Activated CD4-positive, alpha-beta memory T cell treated with anti-CD3 and anti-CD28 coated beads for 36 hours (primary cell): ENCODE data around the gene TCF19. TPM values are rescaled to one million over a fixed set of nuclear protein-coding genes. Genes with fewer than 3 reads are reported as not detected.
"Not testable (repeated sequence)": the region's sequence is repeated elsewhere in the genome, so short reads cannot be mapped to it uniquely, and the experiment has no call there.

ENCODE experiments used
- CTCF ChIA-PET: fragments of 350-600 bp; sonication (Branson Sonifier 250); formaldehyde crosslinking; loops from one replicate; lab custom pipeline; 2021; ENCODE audit warnings: antibody characterized with exemption, inconsistent platforms; lab: Charles Lee
- POLR2A ChIA-PET: fragments of 350-600 bp; sonication (Branson Sonifier 250); formaldehyde crosslinking; loops from one replicate; lab custom pipeline; 2021; ENCODE audit warnings: antibody characterized with exemption; lab: Charles Lee
- DNase-seq: peaks from one replicate; pipeline ENCODE4 v3.0.0-alpha.2; 2020
- H3K27ac Mint-ChIP-seq: one replicate; pipeline ENCODE4 v1.8.0; 2021; ENCODE audit warnings: mixed read lengths
- H3K27me3 Mint-ChIP-seq: one replicate; pipeline ENCODE4 v1.8.0; 2021; ENCODE audit warnings: mixed read lengths
- H3K36me3 Mint-ChIP-seq: one replicate; pipeline ENCODE4 v1.8.0; 2021; ENCODE audit warnings: mixed read lengths
- H3K4me1 Mint-ChIP-seq: one replicate; pipeline ENCODE4 v1.8.0; 2021; ENCODE audit warnings: low read depth, mixed read lengths
- H3K4me3 Mint-ChIP-seq: one replicate; pipeline ENCODE4 v1.8.0; 2021; ENCODE audit warnings: mild to moderate bottlenecking, mixed read lengths
- H3K9me3 Mint-ChIP-seq: one replicate; pipeline ENCODE4 v1.8.0; 2021; ENCODE audit warnings: mixed read lengths
- intact Hi-C: fragments of 100-400 bp; cut with micrococcal nuclease; formaldehyde crosslinking; loops from one replicate; pipeline ENCODE4 v1.15.1; 2023
- total RNA-seq, 2 experiments: library from RNA; stranded (reverse); gene quantifications; one replicate each; pipeline ENCODE4 v1.2.3, GENCODE V29; 2021

TCF19 gene
- total RNA-seq, 2 experiments from 2014 or later = 93.0 to 93.1 TPM

GRCh38 chr6:31192431-31193105 is 34.2 kb downstream of the TCF19 start:
- POLR2A ChIA-PET = interaction anchor here (0.6 to 0.7 kb wide), 2 partner anchors 17 to 53 kb away, joined by 3 read pairs; partner anchors contain the start of gene PSORS1C2

GRCh38 chr6:31193206-31193605 is 34.8 kb downstream of the TCF19 start:
- intact Hi-C loops = no loop called here

More at GRCh38 chr6:31192431-31193105, 34.2 kb downstream of the TCF19 start:
- intact Hi-C loops = loop anchor here (1.0 kb wide), 1 partner anchor 55 kb away; no protein-coding TSS in a partner anchor
- CTCF ChIA-PET = interaction anchor here (0.7 to 7.7 kb wide), 15 partner anchors 8 to 277 kb away, joined by 3 to 161 read pairs (median 4); partner anchors contain the start of genes PSORS1C2 and TCF19
- not testable (repeated sequence) for H3K27me3 Mint-ChIP-seq, H3K27ac Mint-ChIP-seq, H3K36me3 Mint-ChIP-seq, H3K4me3 Mint-ChIP-seq, H3K9me3 Mint-ChIP-seq
- H3K4me1 Mint-ChIP-seq = peaks cover 23% of the 10 kb centered on the region
- DNase-seq = peak; percentile 79

GRCh38 chr6:31194061-31194834 is 35.9 kb downstream of the TCF19 start:
- Mint-ChIP-seq H3K36me3 (peaks cover 8% of the 10 kb centered on the region), H3K27me3 (no peaks in the 10 kb centered on the region), H3K27ac (peak overlapping the region; percentile 21), H3K4me3 (no peak overlapping the region), H3K9me3 (no peaks in the 10 kb centered on the region), H3K4me1 (peaks cover 28% of the 10 kb centered on the region)
- intact Hi-C loops = no loop called here
- DNase-seq = no peak
- POLR2A ChIA-PET = no interaction called here
- CTCF ChIA-PET = interaction anchor here (0.7 to 7.7 kb wide), 8 partner anchors 50 to 173 kb away, joined by 3 to 161 read pairs (median 3); partner anchors contain the start of gene PSORS1C2

More at GRCh38 chr6:31193206-31193605, 34.8 kb downstream of the TCF19 start:
- peaks cover 4% of the 10 kb centered on the region for H3K36me3 Mint-ChIP-seq
- H3K27me3 Mint-ChIP-seq = no peaks in the 10 kb centered on the region
- H3K9me3 Mint-ChIP-seq = no peaks in the 10 kb centered on the region
- ChIA-PET POLR2A (no interaction called here), CTCF (interaction anchor here (0.8 to 7.7 kb wide), 10 partner anchors 9 to 174 kb away, joined by 3 to 161 read pairs (median 12); partner anchors contain the start of genes PSORS1C2 and TCF19)
- H3K27ac Mint-ChIP-seq = no peak overlapping the region
- H3K4me3 Mint-ChIP-seq = no peak overlapping the region
- no peak for DNase-seq
- H3K4me1 Mint-ChIP-seq = peaks cover 23% of the 10 kb centered on the region

- intact Hi-C loops, H3K9me3 Mint-ChIP-seq, H3K4me3 Mint-ChIP-seq, H3K27me3 Mint-ChIP-seq, DNase-seq: not testable (repeated sequence)
- Mint-ChIP-seq H3K4me1 (peaks cover 37% of the 10 kb centered on the region), H3K27ac (peak overlapping the region; percentile 83), H3K36me3 (peaks cover 17% of the 10 kb centered on the region)
- ChIA-PET CTCF (interaction anchor here (1.0 to 7.7 kb wide), 9 partner anchors 57 to 202 kb away, joined by 4 to 161 read pairs (median 6); partner anchors contain the start of gene PSORS1C2), POLR2A (interaction anchor here (3.1 kb wide), 1 partner anchor 172 kb away, joined by 31 read pairs; no protein-coding TSS in a partner anchor)
Observed at GRCh38 chr6:31195308-31195979, 37.1 kb downstream of the TCF19 start.

- DNase-seq = peak; percentile 51
- H3K9me3 Mint-ChIP-seq, H3K27me3 Mint-ChIP-seq: not testable (repeated sequence)
- ChIA-PET CTCF (interaction anchor here (0.6 to 7.7 kb wide), 21 partner anchors 11 to 1732 kb away, joined by 3 to 161 read pairs (median 5); partner anchors contain the start of genes PSORS1C2, TCF19 and VARS2), POLR2A (interaction anchor here (0.8 to 3.1 kb wide), 9 partner anchors 14 to 174 kb away, joined by 3 to 31 read pairs (median 4); no protein-coding TSS in a partner anchor)
- Mint-ChIP-seq H3K36me3 (peaks cover 24% of the 10 kb centered on the region), H3K4me1 (peaks cover 42% of the 10 kb centered on the region), H3K4me3 (peak overlapping the region; percentile 89), H3K27ac (peak overlapping the region; percentile 83)
- intact Hi-C loops = loop anchor here (1.0 to 2.0 kb wide), 5 partner anchors 38 to 171 kb away; partner anchors contain the start of genes HLA-B, HLA-C and TCF19
Observed at GRCh38 chr6:31196251-31197022, 38.0 kb downstream of the TCF19 start.

GRCh38 chr6:31197559-31198305 is 39.3 kb downstream of the TCF19 start:
- Mint-ChIP-seq H3K36me3 (peaks cover 26% of the 10 kb centered on the region), H3K4me1 (peaks cover 53% of the 10 kb centered on the region), H3K27me3 (no peaks in the 10 kb centered on the region), H3K4me3 (peak overlapping the region; percentile 89), H3K9me3 (peaks cover 5% of the 10 kb centered on the region), H3K27ac (peak overlapping the region; percentile 83)
- intact Hi-C loops = loop anchor here (1.0 to 2.0 kb wide), 5 partner anchors 39 to 170 kb away; partner anchors contain the start of genes HLA-B, HLA-C and TCF19
- ChIA-PET POLR2A (interaction anchor here (0.9 to 3.1 kb wide), 8 partner anchors 13 to 169 kb away, joined by 3 to 31 read pairs (median 4); no protein-coding TSS in a partner anchor), CTCF (interaction anchor here (0.7 to 7.7 kb wide), 14 partner anchors 10 to 284 kb away, joined by 3 to 161 read pairs (median 6); partner anchors contain the start of genes TCF19 and VARS2)
- DNase-seq = peak; percentile 97

- H3K27ac Mint-ChIP-seq = peak overlapping the region; percentile 83
- peaks cover 26% of the 10 kb centered on the region for H3K36me3 Mint-ChIP-seq
- peak overlapping the region; percentile 89 for H3K4me3 Mint-ChIP-seq
- DNase-seq, H3K9me3 Mint-ChIP-seq, intact Hi-C loops, H3K27me3 Mint-ChIP-seq: not testable (repeated sequence)
- POLR2A ChIA-PET = interaction anchor here (1.2 kb wide), 1 partner anchor 18 kb away, joined by 4 read pairs; no protein-coding TSS in a partner anchor
- peaks cover 63% of the 10 kb centered on the region for H3K4me1 Mint-ChIP-seq
- CTCF ChIA-PET = interaction anchor here (1.6 to 7.7 kb wide), 2 partner anchors 168 kb away, joined by 4 to 161 read pairs; no protein-coding TSS in a partner anchor
Observed at GRCh38 chr6:31199105-31199452, 40.7 kb downstream of the TCF19 start.

- H3K27me3 Mint-ChIP-seq = no peaks in the 10 kb centered on the region
- intact Hi-C loops = loop anchor here (1.0 to 10.0 kb wide), 3 partner anchors 155 to 292 kb away; partner anchors contain the start of genes HLA-B and MICB
- H3K4me3 Mint-ChIP-seq = peak overlapping the region; percentile 78
- peaks cover 5% of the 10 kb centered on the region for H3K9me3 Mint-ChIP-seq
- H3K4me1 Mint-ChIP-seq = peaks cover 54% of the 10 kb centered on the region
- POLR2A ChIA-PET = interaction anchor here (0.7 to 1.5 kb wide), 4 partner anchors 67 to 151 kb away, joined by 3 to 6 read pairs (median 5); no protein-coding TSS in a partner anchor
- peaks cover 24% of the 10 kb centered on the region for H3K36me3 Mint-ChIP-seq
- peak; percentile 37 for DNase-seq
- peak overlapping the region; percentile 94 for H3K27ac Mint-ChIP-seq
- CTCF ChIA-PET = interaction anchor here (0.7 to 2.2 kb wide), 4 partner anchors 155 to 197 kb away, joined by 3 to 18 read pairs (median 4); partner anchors contain the start of gene HLA-B
Observed at GRCh38 chr6:31202259-31203166, 44.1 kb downstream of the TCF19 start.
